HG03039 (cell line): ENCODE results near the gene MYL10.
"Not testable (repeated sequence)": the region's sequence is repeated elsewhere in the genome, so short reads cannot be mapped to it uniquely, and the experiment has no call there.

Experiments
- ATAC-seq: cut with Tn5 transposase; IDR thresholded peaks from one replicate; pipeline ENCODE4 v1.9.1; 2021; ENCODE audit warnings: mild to moderate bottlenecking, moderate library complexity; ENCODE audit not compliant: unreplicated experiment

Gene MYL10

DNA sequence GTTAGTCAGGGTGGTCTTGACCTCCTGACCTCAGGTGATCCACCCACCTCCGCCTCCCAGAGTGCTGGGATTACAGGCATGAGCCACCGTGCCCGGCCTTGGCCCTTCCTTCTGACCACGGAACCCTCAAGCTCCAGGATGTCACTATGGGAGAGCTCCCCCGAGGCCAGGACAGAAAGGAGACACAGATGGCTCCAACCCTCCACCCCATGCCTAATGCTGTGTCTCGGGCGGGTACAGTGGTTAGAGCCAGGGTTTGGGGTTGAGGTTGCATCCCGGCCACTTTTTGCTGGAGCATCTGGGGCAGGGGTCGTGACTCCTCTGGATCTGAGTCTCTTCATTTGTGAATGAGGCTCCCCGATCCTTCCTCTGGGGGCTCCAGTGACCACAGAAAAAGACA, 8.1 kb downstream of the MYL10 start:
- ATAC-seq = no peak

DNA sequence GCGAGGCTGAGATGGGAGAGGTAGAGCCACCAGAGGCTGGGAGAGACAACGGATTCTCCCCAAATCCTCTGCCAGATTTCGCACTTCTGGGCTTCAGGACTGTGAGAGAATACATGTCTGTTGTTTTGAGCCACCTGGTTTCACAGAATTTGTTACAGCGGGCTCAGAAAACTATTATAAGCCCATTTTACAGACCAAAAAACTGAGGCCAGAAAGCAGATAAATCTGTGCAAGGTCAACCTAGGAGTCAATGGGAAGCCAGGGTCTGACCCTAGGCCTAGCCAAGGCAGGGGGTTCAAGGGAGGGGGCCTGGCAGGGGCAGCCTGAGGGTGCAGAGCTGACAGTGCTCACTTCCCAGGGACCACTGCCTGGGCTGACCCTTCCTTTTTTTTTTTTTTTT, 8.7 kb downstream of the MYL10 start:
- no peak for ATAC-seq

DNA sequence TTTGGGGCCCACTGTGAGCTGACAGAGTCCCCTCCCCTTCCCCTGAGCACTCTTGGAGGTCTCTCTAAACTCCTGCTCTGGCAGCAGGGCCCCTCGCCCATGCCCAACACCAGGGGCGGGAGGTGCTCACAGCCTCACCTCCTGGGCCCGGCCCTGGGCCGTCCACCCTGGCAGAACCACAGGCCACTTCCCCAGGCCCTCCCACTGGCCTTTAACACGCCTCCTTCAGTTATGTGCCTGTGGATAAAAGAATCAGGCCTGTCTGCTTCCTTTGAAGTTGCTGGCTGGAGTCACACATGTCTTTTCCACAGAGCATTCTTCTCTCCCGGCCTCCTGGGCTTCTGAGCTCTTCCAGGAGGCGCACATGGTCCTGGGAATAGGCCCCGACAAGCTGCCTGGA, 10.2 kb downstream of the MYL10 start:
- no peak for ATAC-seq

DNA sequence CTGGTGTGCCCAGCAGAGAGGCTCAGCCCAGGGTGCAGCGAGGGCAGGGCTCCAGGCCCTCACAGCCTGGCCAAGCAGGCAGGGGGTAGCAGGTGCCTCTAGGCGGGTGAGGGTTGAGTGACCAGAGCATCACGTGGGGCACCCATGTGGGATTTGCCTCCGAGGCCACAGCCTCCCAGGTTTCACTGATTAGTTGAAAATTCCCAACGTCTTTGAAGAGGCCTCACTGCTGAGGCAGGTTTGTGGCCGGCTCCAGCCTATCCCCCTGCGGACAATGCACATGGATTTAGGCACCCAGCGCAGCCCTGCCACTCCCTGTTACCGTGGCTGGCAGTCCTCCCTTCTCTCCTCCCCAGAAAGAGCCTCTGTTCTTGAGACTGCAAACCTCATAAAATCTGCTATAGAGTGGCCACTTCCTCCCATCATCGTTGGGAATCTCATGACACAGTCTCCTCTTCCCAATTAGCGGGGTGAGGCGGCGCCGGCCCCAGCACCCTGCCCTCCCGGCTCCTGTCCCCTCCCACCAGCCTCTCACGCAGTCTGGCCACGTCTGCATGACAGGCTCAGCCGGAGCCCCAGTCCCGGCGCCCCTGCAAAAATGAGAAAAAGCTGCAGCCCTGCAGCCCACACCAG, 10.8 kb downstream of the MYL10 start:
- no peak for ATAC-seq

DNA sequence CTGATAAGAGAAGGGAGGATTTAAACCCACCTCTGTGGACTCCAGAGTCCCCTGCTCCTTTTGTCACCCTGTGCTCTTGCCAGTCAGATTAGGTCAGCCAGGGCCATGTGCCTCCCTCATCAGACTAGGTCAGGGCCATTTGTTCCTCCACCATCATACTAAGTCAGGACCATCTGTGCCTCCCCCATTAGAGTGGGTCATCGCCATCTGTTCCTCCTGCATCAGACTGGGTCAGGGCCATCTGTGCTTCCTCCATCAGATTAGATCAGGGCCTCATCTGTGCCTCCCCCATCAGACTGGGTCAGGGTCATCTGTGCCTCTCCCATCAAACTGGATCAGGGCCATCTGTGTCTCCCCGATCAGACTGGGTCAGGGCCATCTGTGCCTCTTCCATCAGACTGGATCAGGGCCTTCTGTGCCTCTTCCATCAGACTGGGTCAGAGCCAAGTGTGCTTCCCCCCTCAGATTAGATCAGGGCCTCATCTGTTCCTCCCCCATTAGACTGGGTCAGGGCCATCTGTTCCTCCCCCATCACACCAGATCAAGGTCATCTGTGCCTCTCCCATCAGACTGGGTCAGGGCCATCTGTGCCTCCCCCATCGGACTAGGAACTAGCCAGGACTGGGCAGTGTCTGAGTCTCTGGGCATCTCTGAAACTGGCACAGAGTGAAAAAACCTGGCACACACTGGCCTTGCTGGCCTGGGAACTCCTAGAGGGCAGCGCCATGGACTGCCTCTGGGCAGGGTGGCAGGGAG, 11.5 kb downstream of the MYL10 start:
- no peak for ATAC-seq

DNA sequence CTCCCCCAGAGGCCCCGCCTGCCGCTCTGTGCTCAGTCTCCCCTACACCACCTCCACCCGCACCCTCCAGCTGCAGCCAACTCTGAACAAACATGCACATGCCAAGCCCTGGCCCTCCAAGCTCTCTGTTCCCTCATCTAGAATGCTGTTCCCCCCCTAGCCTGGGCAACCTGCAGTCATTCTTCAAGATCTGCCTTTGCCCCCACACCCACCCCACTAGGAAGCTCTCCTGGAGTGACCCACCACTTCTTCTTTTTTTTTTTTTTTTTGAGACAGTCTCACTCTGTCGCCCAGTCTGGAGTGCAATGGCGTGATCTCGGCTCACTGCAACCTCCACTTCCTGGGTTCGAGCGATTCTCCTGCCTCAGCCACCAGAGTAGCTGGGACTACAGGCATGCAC, 13.7 kb downstream of the MYL10 start:
- ATAC-seq = no peak

DNA sequence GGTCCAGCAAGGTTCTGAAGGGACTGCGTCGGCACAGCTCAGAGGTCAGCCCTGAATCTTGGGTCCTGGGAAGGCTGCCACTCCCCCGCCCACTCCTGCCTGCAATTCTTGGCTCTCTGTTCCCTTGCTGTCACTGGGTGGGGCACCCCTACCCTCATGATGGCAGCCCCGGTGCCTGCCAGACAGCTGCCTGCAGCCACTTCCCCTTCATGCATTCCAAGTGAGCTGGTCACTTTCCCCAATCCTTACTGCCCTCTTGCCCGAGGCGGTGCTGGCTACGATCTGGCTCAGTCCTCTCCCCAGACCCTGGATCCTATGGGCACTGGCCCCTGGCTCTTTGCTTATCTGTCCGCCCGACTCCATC, 14.2 kb downstream of the MYL10 start:
- ATAC-seq = no peak

DNA sequence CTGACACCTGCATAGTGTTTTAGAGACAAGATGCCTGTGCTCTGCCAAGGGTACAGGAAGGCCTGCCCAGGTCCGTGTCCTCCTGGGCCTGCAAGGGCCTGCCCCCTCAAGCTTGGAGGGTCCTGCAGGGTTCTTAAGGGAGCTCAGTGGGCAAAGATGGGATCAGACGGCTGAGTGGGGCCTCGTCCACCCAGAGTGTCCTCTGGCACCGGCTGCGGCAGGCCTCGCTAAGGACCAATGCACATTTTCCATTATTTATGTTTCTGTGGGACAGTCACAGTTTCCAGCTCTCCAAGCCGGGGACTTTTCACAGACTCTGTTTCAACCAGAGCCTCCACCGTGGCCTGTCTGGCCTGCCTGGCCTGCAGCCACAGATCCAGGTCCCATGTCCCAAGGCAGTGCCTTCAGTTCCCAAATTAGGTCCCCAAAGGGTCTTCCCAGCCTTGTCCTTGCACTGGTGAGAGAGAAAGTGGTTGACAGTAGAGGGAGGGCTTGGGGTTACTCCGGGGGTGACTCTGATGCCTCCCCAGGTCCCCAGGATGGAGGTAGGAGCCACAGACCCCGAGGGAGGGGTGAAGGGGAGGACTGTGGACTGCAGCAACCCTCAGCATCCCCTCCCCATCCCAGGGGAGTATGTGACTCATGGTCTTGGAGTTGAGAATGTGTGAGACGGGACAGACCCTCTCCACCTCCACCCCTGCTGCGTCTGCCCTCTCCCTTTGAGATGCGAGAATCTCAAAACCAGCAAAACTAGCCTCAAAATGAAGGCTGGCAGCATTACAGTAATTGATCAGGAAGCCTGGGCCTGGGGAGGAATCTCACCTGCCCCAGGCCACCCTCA, 14.8 kb downstream of the MYL10 start:
- ATAC-seq = no peak

DNA sequence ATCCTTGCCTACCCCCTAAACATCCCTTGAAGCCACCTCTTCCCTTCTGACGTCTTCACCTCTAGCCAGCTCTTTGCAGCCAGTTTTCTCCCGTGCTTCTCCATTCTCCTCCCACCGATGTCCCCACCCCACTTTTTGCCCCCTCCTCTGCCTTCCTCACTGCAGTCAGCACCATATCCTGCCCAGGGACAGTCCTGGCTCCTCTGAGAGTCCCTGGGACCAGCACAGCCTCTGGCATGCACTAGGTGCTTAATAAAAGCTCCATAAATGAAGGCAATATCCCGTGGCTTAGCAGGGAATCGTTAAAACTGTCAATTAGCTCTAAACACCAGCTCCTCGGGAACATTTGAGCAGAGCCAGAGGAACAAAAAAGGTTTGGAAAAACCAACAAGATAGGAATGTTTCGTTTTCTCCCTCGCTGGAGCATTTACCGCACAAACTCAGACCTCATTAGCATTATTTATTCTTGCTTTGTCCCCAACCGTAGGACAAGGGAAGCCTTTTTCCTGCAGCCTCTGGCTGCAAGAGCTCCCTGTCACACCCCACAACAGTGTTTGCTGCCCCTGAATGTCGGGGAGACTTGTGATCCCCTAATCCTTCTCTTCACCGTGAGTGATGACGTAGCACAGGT, 16.1 kb downstream of the MYL10 start:
- ATAC-seq = no peak

DNA sequence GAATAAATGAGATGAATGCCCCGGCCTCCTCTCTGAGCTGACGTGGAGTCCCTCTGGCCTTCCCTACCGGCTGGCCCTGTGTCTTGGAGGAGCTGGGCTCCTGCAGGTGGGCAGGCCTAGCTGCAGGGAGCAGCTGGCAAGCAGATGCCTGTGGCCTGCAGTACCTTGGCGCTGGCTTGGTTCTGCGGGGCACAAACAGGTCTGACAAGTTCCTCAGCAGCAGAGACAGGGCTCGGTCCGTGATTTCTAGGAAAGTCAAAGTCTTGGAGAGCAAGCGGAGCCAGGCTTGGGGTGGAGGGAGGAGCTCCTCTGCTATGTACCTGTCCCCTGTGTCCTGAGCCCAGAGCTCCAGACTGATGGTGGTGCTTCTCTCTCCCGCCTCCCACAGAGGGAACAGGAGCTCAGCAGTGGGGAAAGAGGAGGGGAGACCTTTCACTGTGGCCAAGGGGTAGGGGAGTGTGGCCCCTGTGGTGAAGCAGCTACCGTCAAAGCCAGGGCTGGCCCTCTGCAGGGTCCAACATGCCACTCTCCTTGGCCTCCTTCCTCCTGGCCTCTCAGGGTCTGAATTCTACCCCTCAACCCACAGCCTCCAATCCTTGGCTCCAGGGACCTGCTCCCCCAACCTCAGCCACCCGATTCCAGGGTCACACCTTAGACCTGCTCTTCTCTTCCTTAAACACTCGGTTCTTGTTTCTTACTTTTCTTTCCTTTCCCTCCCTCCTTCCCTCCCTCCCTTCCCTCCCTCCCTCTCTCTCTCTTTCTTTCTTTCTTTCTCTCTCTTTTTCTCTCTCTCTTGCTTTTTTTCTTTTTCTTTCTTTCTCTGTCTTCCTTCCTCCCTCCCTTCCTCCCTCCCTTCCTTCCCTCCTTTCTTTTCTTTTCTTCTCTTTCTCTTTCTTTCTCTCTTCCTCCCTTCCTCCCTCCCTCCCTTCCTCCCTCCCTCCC, 20.1 kb downstream of the MYL10 start:
- no peak for ATAC-seq

DNA sequence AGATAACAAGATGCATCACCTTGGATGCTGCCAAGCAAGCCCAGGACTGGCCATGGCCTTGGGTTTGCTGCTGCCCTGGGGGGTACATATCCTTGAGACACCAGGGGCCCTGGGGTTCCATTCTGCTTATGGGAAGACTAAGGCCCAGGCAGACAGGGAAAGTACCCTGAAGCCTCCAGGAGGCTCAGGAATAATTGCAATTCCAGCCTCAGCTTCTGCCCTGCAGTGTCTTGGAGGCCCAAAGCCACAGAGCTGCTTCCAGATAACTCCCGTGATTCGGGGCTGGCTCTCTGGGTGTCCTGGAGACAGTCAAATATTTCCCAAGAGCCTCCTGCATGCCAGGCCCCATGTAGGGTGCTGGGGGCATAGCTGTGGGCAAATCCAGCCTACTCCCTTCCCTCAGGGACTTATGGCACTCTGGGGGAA, 22.6 kb downstream of the MYL10 start:
- ATAC-seq = no peak

DNA sequence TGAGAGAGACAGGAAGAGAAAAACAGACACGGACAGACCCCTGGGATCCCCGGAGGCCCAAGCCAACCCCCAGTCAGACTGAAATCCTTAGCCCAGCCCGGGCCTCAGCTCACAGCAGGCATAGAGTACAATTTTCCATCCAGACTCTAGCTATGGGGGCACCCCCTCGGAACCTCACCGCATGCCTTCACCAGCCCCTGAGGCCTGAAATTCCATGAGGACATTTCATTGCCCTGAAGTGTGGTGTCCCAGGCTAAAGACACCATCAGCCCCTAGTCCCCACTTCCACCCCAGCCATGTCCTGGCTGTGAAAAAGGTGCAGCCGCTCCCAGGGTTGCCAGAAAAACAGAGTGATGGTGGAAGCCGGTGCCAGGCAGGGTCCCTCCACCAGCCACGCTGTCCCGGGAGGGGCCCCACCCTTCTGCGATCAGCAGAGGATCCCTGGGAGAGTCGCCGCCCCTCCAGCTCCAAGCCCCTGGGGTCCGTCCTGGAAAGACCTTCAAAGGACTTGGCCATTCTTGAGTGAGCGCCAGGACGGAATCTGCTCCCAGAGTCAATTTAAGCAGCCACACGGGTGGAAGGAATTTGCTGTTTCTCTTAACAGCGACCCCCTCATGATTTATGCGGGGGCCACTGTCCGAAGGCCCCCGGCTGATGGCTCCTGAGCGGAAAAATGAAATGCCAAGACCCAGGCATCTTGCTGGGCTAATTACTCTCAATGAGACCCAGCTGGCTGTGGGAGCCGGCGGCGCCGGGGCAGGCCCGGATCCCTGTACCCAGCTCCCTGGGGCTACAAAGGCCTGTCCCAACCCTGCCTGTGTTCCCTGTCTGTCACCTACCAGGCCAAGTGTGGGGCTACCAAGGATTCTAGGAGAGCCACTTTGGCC, 23.2 kb downstream of the MYL10 start:
- ATAC-seq = no peak

DNA sequence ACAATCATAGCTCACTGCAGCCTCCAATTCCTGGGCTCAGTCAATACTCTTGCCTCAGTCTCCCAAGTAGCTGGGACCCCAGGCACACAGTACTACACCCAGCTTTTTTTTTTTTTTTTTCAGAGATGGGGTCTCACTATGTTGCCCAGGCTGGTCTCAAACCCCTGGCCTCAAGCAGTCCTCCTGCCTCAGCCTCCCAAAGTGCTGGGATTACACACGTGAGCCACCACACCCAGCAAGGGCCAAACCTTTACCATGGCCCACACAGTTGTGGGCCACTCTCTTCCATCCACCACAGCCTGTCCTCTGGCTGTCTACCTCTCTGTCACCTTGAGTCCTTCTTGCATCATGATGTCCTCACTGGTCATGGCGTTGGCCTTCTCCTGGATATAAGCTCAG, 24.2 kb downstream of the MYL10 start:
- ATAC-seq = not testable (repeated sequence)

DNA sequence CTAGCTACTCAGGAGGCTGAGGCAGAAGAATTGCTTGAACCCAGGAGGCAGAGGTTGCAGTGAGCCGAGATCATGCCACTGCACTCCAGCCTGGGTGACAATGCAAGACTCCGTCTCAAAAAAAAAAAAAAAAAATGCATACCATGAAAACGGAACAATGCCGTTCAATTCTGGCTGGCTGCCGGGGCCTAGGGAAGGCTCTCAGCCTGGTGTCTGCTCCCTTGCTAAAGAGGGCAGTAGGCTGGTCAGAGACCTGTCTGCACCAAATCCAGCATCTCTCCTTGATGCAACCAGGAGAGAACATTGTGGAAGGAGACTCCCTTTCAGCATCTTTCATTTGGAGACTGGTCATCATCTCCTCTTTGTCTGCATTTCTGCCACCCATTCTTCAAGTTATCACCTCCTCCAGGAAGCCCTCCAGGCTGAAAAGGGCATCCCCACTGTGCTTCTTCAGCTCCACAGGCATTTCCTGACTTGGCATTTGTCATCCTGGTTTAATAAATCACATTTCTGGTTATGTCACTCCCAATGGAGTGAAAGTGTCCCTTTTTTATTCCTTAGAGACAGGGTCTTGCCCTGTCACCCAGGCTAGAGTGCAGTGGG, 24.7 kb downstream of the MYL10 start:
- ATAC-seq = no peak

DNA sequence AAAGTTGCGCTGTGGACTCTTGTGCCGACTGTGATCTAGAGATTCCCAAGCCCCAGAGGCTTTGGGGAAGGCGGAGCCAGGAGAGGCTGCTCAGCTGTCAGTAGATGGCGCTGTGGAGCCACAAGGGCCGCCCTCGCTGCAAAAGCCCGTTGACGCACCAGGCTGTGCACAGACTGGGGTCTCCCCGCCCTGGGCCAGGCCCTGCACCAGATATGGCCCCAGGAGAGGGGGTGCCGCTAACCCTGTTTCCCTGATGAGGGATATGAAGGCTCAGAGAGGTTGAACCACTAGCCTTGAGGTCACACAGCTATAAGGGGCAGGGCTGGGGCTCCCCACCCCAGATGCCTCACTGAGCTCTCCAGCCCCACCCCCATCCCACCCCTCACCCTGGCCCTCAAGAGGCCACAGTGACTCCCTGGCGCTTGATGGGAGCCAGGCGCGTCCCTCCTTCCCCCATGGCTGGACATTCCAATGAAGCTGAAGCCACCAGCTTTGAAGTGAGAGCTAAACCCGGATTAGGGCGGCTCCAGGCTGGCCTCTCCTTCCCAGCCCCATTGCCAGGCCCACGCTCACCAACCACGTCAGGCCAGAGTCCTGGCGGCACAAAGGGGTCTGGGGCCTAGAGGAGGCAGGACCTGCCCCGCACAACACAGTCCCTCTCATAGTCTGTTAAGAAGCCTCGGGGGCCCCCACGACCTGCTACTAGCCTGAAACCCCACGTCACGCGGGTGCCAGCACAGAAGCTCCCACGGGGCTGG, 26.4 kb downstream of the MYL10 start:
- ATAC-seq = no peak

DNA sequence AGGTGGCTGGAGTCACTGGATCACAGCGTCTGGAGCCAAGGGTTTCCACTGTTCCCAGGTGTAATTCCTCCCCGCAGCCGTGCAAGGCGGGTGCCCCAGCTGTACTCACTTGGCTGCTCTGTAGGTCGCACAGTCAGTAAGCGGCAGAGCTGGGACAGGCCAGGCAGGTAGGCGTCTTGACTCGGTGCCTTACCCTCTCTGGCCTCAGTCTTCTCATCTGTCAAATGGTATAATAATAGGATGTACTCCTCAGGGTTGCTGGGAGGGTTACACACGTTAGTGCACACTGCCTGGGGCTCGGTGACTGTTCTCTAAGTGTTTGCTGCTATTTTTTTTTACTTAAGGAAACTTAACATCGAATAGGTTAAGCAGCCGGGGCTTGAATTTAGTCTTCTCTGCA, 27.0 kb downstream of the MYL10 start:
- ATAC-seq = no peak

DNA sequence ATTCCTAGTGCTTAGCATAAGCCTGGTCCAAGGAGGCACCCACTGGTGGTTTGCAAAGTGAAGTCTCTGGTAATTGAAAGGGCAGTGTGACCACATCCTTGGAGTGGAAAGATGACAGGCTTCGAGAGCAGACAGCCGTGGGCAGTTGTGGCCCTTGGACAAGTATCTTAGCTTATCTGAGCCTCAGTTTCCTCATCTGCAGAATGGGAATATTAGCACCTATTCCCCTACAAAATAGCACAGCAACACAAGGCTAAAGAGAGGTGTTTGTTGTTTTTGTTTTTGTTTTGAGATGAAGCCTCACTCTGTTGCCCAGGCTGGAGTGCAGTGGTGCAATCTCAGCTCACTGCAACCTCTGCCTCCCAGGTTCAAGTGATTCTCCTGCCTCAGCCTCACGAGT, 29.3 kb downstream of the MYL10 start:
- ATAC-seq = no peak
